GM12878 (cell line): ENCODE results near the gene ASCC2. TPM values are rescaled to one million over a fixed set of nuclear protein-coding genes. Genes with fewer than 3 reads are reported as not detected.

Source experiments
- CUX1 ChIP-seq: IDR thresholded peaks from 2 replicates; pipeline ENCODE4 v1.6.1; 2012; ENCODE audit warnings: improper control_type of control experiment, low read depth, low read length; ENCODE audit not compliant: insufficient replicate concordance
- FOXM1 ChIP-seq: IDR thresholded peaks from 2 replicates; pipeline ENCODE4 v1.6.1; 2012; ENCODE audit warnings: low read depth, mild to moderate bottlenecking, inconsistent platforms, low read length, moderate library complexity
- HSF1 ChIP-seq: fragments of 150-350 bp; IDR thresholded peaks from 2 replicates; pipeline ENCODE4 v1.6.1; 2014; ENCODE audit warnings: mild to moderate bottlenecking, low read depth, low read length
- LARP7 ChIP-seq: fragments of 450-650 bp; IDR thresholded peaks from 2 replicates; pipeline ENCODE4 v1.6.1; 2017; ENCODE audit warnings: mild to moderate bottlenecking
- MXI1 ChIP-seq: fragments of 150-350 bp; IDR thresholded peaks from 2 replicates; pipeline ENCODE4 v1.6.1; 2011; ENCODE audit warnings: low read depth, mild to moderate bottlenecking, inconsistent platforms, low read length, improper control_type of control experiment
- NR2C1 ChIP-seq: fragments of 450-650 bp; IDR thresholded peaks from 2 replicates; pipeline ENCODE4 v1.6.1; 2017; ENCODE audit warnings: antibody characterized with exemption, mild to moderate bottlenecking, moderate library complexity
- NR2F1 ChIP-seq: fragments of 450-650 bp; conservative IDR thresholded peaks from 2 replicates; pipeline ENCODE4 v1.6.1; 2017; ENCODE audit warnings: mild to moderate bottlenecking
- NRF1 ChIP-seq: conservative IDR thresholded peaks from 2 replicates; pipeline ENCODE4 v1.6.1; 2011; ENCODE audit warnings: mild to moderate bottlenecking, low read depth, low read length, improper control_type of control experiment
- POLR2AphosphoS5 ChIP-seq: IDR thresholded peaks from 2 replicates; pipeline ENCODE4 v1.6.1; 2011; ENCODE audit warnings: mild to moderate bottlenecking, low read length, inconsistent platforms
- RB1 ChIP-seq: fragments of 450-650 bp; formaldehyde crosslinking; IDR thresholded peaks from 2 replicates; pipeline ENCODE4 v1.6.1; 2017; ENCODE audit warnings: mild to moderate bottlenecking, borderline replicate concordance
- SMAD5 ChIP-seq: IDR thresholded peaks from 2 replicates; pipeline ENCODE4 v1.6.1; 2016; ENCODE audit warnings: antibody characterized with exemption, low read depth
- SMC3 ChIP-seq: IDR thresholded peaks from 2 replicates; pipeline ENCODE4 v1.6.1; 2011; ENCODE audit warnings: low read length, improper control_type of control experiment, borderline replicate concordance
- SPI1 ChIP-seq: IDR thresholded peaks from 2 replicates; pipeline ENCODE4 v1.6.1; 2011; ENCODE audit warnings: low read depth, mild to moderate bottlenecking, low read length, moderate library complexity, borderline replicate concordance; ENCODE audit not compliant: insufficient read depth
- TARDBP ChIP-seq: IDR thresholded peaks from 2 replicates; pipeline ENCODE4 v1.6.1; 2016; ENCODE audit warnings: borderline replicate concordance
- USF1 ChIP-seq: IDR thresholded peaks from 2 replicates; pipeline ENCODE4 v1.6.1; 2011; ENCODE audit warnings: borderline replicate concordance, low read depth, mild to moderate bottlenecking, moderate library complexity, mixed read lengths, low read length; ENCODE audit not compliant: insufficient read depth; ENCODE audit errors: extremely low read length
- ZBTB4 ChIP-seq: fragments of 450-650 bp; formaldehyde crosslinking; IDR thresholded peaks from 2 replicates; pipeline ENCODE4 v1.4.0; 2022; ENCODE audit warnings: mild to moderate bottlenecking, moderate library complexity
- ZNF24 ChIP-seq: fragments of 450-650 bp; IDR thresholded peaks from 2 replicates; pipeline ENCODE4 v1.6.1; 2017; ENCODE audit warnings: antibody characterized with exemption, mild to moderate bottlenecking
- ZNF622 ChIP-seq: fragments of 450-650 bp; IDR thresholded peaks from 2 replicates; pipeline ENCODE4 v1.6.1; 2017; ENCODE audit warnings: mild to moderate bottlenecking, inconsistent platforms
- polyA plus RNA-seq, 11 experiments: library from polyadenylated mRNA; depleted of rRNA in 4 of 11; unstranded in 6 of 11; stranded (reverse) in 5 of 11; fragments of >200 nt; fragmentation: Nextera tagmentation in 4 of 11; fragmentation: Illumina TruSeq in 1 of 11; extraction: Ambion mirVana in 4 of 11; extraction: Trizol in 1 of 11; gene quantifications; 1 replicate in 1 of 11; 2 replicates in 10 of 11; pipeline versions ENCODE4 v1.2.1 to v1.2.3, GENCODE V29; 2011 to 2016; ENCODE audit warnings: inconsistent platforms in 2 of 11, missing spikeins in 2 of 11, low read depth in 1 of 11
- total RNA-seq, 4 experiments: library from RNA; depleted of rRNA in 3 of 4; stranded (reverse); fragments of >200 nt in 3 of 4; fragmentation: Illumina TruSeq in 1 of 4; extraction: Trizol in 1 of 4; gene quantifications; 2 replicates each; pipeline versions ENCODE4 v1.2.1 to v1.2.3, GENCODE V29; 2013 to 2021

ASCC2 gene
- total and polyA plus RNA-seq, 10 of the 15 experiments (the other 5 are each of a cell fraction or from before 2014, with no cell fraction given), result 5.3 to 91.4 (median 56.5) TPM

- no peak for TF ChIP-seq USF1
- no peak for TF ChIP-seq ZNF24
- TF ChIP-seq SMC3, result peak; percentile 13; the same call in 1 of the 2 replicates
- TF ChIP-seq LARP7, result no peak
- TF ChIP-seq NRF1, result no peak
- TF ChIP-seq POLR2AphosphoS5, result 0 out of 2 replicates have a peak, but pooled peaks have one; percentile 36
- TF ChIP-seq CUX1, result no peak
- TF ChIP-seq SPI1, result no peak
- TF ChIP-seq TARDBP, result no peak
- no peak for TF ChIP-seq NR2C1
- no peak for TF ChIP-seq HSF1
- no peak for TF ChIP-seq NR2F1
- no peak for TF ChIP-seq ZBTB4 (CRISPR knock-in tag)
- 0 out of 2 replicates have a peak, but pooled peaks have one; percentile 37 for TF ChIP-seq FOXM1
- TF ChIP-seq SMAD5, result no peak
- no peak for TF ChIP-seq ZNF622
- no peak for TF ChIP-seq RB1
- TF ChIP-seq MXI1, result no peak
Observed at GRCh38 chr22:29821291-29822016, 16.6 kb downstream of the ASCC2 start (continued).
